ENCODE results near the gene ALDH4A1.
"Not testable (repeated sequence)": the region's sequence is repeated elsewhere in the genome, so short reads cannot be mapped to it uniquely, and the experiment has no call there.

ALDH4A1 gene

GRCh38 chr1:18893120-18893519, 9.2 kb downstream of the ALDH4A1 start:
- DNase-seq: no peak

GRCh38 chr1:18891858-18892257, 10.5 kb downstream of the ALDH4A1 start:
- not testable (repeated sequence) for DNase-seq

GRCh38 chr1:18891426-18891780, 11.0 kb downstream of the ALDH4A1 start:
- DNase-seq: no peak

- DNase-seq: no peak
These were observed 11.5 kb downstream of the ALDH4A1 start for GRCh38 chr1:18890706-18891425.

- DNase-seq: no peak
These were observed 16.4 kb downstream of the ALDH4A1 start for GRCh38 chr1:18886003-18886335.

- DNase-seq: no peak
These were observed 16.9 kb downstream of the ALDH4A1 start for GRCh38 chr1:18885311-18886002.

- no peak for DNase-seq
These were observed 17.6 kb downstream of the ALDH4A1 start for GRCh38 chr1:18884727-18885126.

GRCh38 chr1:18884419-18884717, 18.0 kb downstream of the ALDH4A1 start:
- no peak for DNase-seq

GRCh38 chr1:18883636-18884418, 18.5 kb downstream of the ALDH4A1 start:
- peak; percentile 58 to 76 for DNase-seq

GRCh38 chr1:18883079-18883478, 19.3 kb downstream of the ALDH4A1 start:
- DNase-seq: no peak

GRCh38 chr1:18882486-18882885, 19.9 kb downstream of the ALDH4A1 start:
- DNase-seq: no peak

GRCh38 chr1:18881642-18882431, 20.5 kb downstream of the ALDH4A1 start:
- no peak for DNase-seq

- no peak for DNase-seq
These were observed 21.2 kb downstream of the ALDH4A1 start for GRCh38 chr1:18881164-18881563.

- no peak for DNase-seq
These were observed 21.8 kb downstream of the ALDH4A1 start for GRCh38 chr1:18880585-18880984.

GRCh38 chr1:18879791-18880309, 22.5 kb downstream of the ALDH4A1 start:
- DNase-seq: no peak

GRCh38 chr1:18879215-18879790, 23.1 kb downstream of the ALDH4A1 start:
- no peak for DNase-seq

- no peak for DNase-seq
These were observed 23.7 kb downstream of the ALDH4A1 start for GRCh38 chr1:18878538-18879214.

GRCh38 chr1:18877282-18877681, 25.1 kb downstream of the ALDH4A1 start:
- no peak for DNase-seq

GRCh38 chr1:18876210-18876609, 26.1 kb downstream of the ALDH4A1 start:
- DNase-seq: no peak

GRCh38 chr1:18875796-18876128, 26.6 kb downstream of the ALDH4A1 start:
- no peak for DNase-seq

- DNase-seq: peak; percentile 38 to 67
These were observed 27.1 kb downstream of the ALDH4A1 start for GRCh38 chr1:18875107-18875795.

- DNase-seq: no peak
These were observed 27.8 kb downstream of the ALDH4A1 start for GRCh38 chr1:18874600-18874999.

Data from activated CD4-positive, alpha-beta T cell treated with anti-CD3 and anti-CD28 coated beads for 4 hours (primary cell).